Central memory CD8-positive, alpha-beta T cell (primary cell): ENCODE measurements around the gene PGAM1.
A peak's percentile ranks its signal among the peaks of the same experiment; 100 is the strongest.
"Not testable (repeated sequence)": the region's sequence is repeated elsewhere in the genome, so short reads cannot be mapped to it uniquely, and the experiment has no call there.

ENCODE experiments used
- ATAC-seq: fragments of 150-1000 bp; cut with Tn5 transposase; replicated peaks from 2 replicates; pipeline ENCODE4 v1.10.0; 2022; ENCODE audit warnings: mild to moderate bottlenecking, moderate FRiP score, moderate number of reproducible peaks; ENCODE audit not compliant: poor library complexity, severe bottlenecking; ENCODE audit errors: extremely low read depth
- DNase-seq, 2 donors: peaks; one replicate each; pipeline ENCODE4 v3.0.0; 2021; ENCODE audit warnings: low spot score in 2 of 2
- H3K27ac Mint-ChIP-seq: one replicate; pipeline ENCODE4 v1.8.0; 2022; ENCODE audit warnings: low read depth, mild to moderate bottlenecking, moderate library complexity, mixed read lengths
- H3K27me3 Mint-ChIP-seq: one replicate; pipeline ENCODE4 v1.8.0; 2022; ENCODE audit warnings: mixed read lengths
- H3K36me3 Mint-ChIP-seq: one replicate; pipeline ENCODE4 v1.8.0; 2022; ENCODE audit warnings: mild to moderate bottlenecking, moderate library complexity, mixed read lengths; ENCODE audit not compliant: insufficient read depth
- H3K4me1 Mint-ChIP-seq: one replicate; pipeline ENCODE4 v1.8.0; 2022; ENCODE audit warnings: mixed read lengths
- H3K4me3 Mint-ChIP-seq: one replicate; pipeline ENCODE4 v1.8.0; 2022; ENCODE audit warnings: mild to moderate bottlenecking, moderate library complexity, mixed read lengths
- H3K9me3 Mint-ChIP-seq: one replicate; pipeline ENCODE4 v1.8.0; 2022; ENCODE audit warnings: mixed read lengths

PGAM1 gene

DNA sequence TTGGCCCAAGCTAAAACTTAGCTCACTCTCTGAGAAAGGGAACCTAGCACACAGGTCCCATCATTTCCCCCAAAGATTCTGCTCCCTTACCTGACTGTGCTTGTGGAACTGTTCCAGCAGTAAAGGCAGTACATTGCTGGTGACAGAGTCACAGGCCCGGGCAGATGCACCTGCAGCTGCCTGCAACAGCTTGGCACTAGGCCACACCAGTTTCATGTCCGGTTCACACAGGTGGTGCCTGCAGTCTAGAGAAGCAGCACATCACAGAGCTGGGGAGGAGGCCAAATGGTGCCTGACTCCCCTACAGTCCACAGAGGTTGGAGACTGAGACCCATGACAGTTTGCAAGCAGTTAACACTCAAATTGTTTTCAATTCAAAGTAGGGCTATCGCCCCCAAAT is 42.2 kb downstream of the PGAM1 start:
- no peak overlapping the region for H3K4me3 Mint-ChIP-seq
- no peaks in the 10 kb centered on the region for H3K27me3 Mint-ChIP-seq
- ATAC-seq: no peak
- no peak for DNase-seq
- no peaks in the 10 kb centered on the region for H3K9me3 Mint-ChIP-seq
- no peak overlapping the region for H3K27ac Mint-ChIP-seq
- H3K36me3 Mint-ChIP-seq: peaks cover 44% of the 10 kb centered on the region
- no peaks in the 10 kb centered on the region for H3K4me1 Mint-ChIP-seq

DNA sequence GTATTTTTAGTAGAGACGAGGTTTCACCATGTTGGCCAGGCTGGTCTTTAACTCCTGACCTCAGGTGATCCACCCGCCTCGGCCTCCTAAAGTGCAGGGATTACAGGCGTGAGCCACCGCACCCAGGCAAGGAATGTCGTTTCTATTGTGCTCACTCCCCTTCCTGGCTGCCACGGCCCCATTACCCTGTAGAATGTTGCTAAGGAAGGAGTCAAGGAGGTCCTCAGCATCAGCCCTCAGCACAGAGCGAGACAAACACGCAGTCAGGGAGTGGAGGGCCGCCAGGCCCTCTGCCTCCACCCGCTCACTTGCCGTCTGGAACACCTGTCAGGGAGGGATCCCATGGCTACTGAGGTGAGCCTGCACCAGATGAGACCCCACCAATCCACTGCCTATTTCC is 42.8 kb downstream of the PGAM1 start:
- ATAC-seq, H3K27me3 Mint-ChIP-seq: not testable (repeated sequence)
- H3K36me3 Mint-ChIP-seq: peaks cover 45% of the 10 kb centered on the region

DNA sequence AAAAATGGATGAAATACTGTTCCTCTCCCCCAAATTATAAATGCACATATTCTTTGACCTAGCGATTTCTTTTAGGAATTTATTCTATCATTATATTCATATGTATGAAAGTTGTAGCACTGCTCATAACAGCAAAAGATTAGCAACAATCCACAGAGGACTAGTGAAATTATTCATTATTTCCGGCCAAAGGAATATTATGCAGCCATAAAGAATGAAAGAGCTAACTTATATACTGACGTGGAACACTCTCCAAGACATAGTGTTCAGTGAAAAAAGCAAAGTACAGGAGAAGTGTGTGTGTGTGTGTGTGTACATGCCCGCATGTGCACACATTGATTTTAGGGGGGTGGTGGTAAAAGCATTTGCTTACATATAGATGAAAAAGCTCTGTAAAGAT is 48.9 kb downstream of the PGAM1 start:
- H3K36me3 Mint-ChIP-seq: peaks cover 64% of the 10 kb centered on the region
- no peak overlapping the region for H3K4me3 Mint-ChIP-seq
- peaks cover 8% of the 10 kb centered on the region for H3K4me1 Mint-ChIP-seq
- ATAC-seq: no peak
- no peak for DNase-seq
- H3K9me3 Mint-ChIP-seq: no peaks in the 10 kb centered on the region
- H3K27me3 Mint-ChIP-seq: no peaks in the 10 kb centered on the region
- no peak overlapping the region for H3K27ac Mint-ChIP-seq

More for the DNA sequence above, 42.8 kb downstream of the PGAM1 start:
- not testable (repeated sequence) for H3K27ac Mint-ChIP-seq, DNase-seq, H3K4me3 Mint-ChIP-seq, H3K9me3 Mint-ChIP-seq, H3K4me1 Mint-ChIP-seq

DNA sequence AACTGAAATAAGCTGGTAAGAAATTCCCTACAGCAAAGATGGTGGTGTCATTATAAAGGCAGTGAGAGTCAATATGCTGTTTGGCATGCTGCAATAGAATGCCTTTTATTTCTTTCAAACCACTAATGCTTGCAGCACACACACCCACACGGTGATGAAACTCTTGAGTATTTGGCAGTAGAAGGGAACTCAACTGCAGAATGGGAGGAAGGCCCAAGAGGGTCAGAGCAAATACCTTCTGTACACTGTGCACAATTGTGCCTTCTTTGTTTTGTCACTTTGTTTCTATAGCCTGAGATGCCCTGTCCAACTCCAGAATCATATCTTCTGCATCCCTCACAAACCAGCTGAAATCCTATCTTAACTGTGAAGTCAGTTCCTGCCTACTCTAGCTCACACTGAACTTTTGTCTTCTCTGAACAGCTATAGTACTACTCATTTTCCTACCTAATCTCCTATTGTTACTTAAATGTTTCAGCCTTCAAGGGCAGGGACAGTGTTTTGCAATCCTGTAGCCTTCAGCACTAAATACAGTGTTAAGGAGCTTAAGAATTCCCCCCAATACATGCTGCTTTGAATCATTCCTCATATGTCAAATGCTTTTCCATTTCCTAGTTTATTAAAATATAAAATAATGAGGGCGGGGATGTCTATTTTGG is 50.1 kb downstream of the PGAM1 start:
- no peaks in the 10 kb centered on the region for H3K9me3 Mint-ChIP-seq
- no peak overlapping the region for H3K27ac Mint-ChIP-seq
- DNase-seq (no peak), ATAC-seq (no peak)
- H3K4me3 Mint-ChIP-seq: no peak overlapping the region
- no peaks in the 10 kb centered on the region for H3K27me3 Mint-ChIP-seq
- H3K4me1 Mint-ChIP-seq: peaks cover 8% of the 10 kb centered on the region
- H3K36me3 Mint-ChIP-seq: peaks cover 71% of the 10 kb centered on the region

DNA sequence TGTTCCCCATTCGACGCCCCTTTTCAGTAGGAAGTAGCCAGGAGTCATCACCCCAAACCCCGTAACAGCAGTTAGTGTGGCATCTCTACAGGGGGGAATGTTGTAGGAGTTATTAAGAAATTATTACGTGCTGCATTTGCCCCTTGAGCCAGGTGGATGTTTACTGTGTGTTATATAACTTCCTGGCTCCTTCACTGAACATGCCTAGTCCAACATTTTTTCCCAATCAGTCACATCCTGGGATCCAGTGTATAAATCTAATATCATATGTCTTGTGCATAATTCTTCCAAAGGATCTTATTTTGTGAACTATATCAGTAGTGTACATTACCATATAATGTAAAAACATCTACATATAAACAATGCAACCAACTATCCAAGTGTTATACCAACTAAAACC is 53.4 kb downstream of the PGAM1 start:
- not testable (repeated sequence) for H3K9me3 Mint-ChIP-seq, H3K4me1 Mint-ChIP-seq
- H3K36me3 Mint-ChIP-seq: peaks cover 60% of the 10 kb centered on the region

DNA sequence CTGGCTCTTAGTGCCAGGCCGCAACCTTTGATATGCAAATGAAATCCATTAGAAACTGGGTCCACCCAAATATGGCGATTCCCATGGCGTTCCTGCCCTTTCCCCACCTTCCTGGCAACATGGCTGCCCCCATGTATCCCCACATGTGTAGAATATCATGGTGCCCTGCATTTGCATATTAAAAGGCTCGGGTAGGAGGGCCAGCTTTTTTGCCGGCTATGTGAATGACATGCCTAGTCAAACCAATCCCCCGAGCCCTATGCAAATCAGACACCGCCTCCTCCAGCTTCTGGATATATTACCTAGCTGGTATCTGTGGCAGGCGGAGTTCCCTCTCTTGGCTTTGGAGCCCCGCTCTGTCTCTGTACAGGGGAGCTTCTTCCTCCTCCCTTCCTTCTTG is 53.9 kb downstream of the PGAM1 start:
- ATAC-seq (no peak), DNase-seq (no peak)
- peaks cover 56% of the 10 kb centered on the region for H3K36me3 Mint-ChIP-seq
- H3K4me3 Mint-ChIP-seq: no peak overlapping the region
- H3K27me3 Mint-ChIP-seq: no peaks in the 10 kb centered on the region
- H3K9me3 Mint-ChIP-seq: no peaks in the 10 kb centered on the region
- H3K27ac Mint-ChIP-seq: no peak overlapping the region
- H3K4me1 Mint-ChIP-seq: peaks cover 8% of the 10 kb centered on the region

More for the DNA sequence above, 53.4 kb downstream of the PGAM1 start:
- not testable (repeated sequence) for H3K27me3 Mint-ChIP-seq, ATAC-seq, H3K4me3 Mint-ChIP-seq, H3K27ac Mint-ChIP-seq, DNase-seq

DNA sequence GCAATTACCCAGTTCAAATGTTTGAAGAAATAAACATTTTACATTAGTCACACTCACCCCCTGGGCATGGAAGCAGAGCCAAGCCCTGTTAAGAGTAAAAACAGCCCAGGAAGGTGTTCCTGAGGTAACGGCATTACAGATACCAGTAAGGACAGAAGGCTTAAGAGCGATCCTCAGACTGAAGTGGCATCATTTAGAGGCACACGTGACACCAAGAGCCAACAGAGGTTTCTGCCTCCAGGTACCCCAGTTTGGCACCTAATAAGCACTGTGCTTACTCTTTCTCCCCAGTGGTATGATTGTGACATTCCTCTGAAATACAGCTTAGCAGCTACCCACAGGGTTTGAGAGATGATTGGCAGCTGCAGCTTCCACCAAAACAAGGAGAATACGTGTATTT is 55.1 kb downstream of the PGAM1 start:
- H3K9me3 Mint-ChIP-seq: no peaks in the 10 kb centered on the region
- H3K4me3 Mint-ChIP-seq: no peak overlapping the region
- H3K36me3 Mint-ChIP-seq: peaks cover 49% of the 10 kb centered on the region
- peak overlapping the region; percentile 32 for H3K27ac Mint-ChIP-seq
- ATAC-seq: no peak
- no peak for DNase-seq
- no peaks in the 10 kb centered on the region for H3K27me3 Mint-ChIP-seq
- H3K4me1 Mint-ChIP-seq: peaks cover 8% of the 10 kb centered on the region

DNA sequence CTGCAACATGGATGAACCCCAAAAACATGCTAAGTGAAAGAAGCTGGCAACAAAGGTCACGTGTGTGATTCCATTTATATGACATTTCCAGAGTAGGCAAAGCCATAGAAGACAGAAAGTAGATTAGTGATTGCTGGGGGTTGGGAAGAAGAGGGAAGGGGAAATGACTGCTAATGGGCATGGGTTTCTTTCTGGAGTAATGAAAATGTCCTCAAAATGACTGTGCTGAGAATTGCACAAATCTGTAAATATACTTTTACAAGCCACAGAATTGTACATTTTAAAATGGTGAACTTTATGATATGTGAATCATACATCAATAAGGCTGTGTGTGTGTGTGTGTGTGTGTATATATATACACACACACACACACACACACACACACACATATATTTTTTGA is 56.4 kb downstream of the PGAM1 start:
- Mint-ChIP-seq H3K36me3 (peaks cover 44% of the 10 kb centered on the region), H3K4me1 (peaks cover 2% of the 10 kb centered on the region), H3K27me3 (no peaks in the 10 kb centered on the region), H3K27ac (no peak overlapping the region), H3K9me3 (no peaks in the 10 kb centered on the region), H3K4me3 (no peak overlapping the region)
- ATAC-seq: no peak
- DNase-seq: no peak
